8988T (cell line): ENCODE data around the gene PPP2R2B.

ENCODE experiments used
- DNase-seq: peaks from one replicate; pipeline ENCODE4 v3.0.0; 2011

The PPP2R2B gene

DNA sequence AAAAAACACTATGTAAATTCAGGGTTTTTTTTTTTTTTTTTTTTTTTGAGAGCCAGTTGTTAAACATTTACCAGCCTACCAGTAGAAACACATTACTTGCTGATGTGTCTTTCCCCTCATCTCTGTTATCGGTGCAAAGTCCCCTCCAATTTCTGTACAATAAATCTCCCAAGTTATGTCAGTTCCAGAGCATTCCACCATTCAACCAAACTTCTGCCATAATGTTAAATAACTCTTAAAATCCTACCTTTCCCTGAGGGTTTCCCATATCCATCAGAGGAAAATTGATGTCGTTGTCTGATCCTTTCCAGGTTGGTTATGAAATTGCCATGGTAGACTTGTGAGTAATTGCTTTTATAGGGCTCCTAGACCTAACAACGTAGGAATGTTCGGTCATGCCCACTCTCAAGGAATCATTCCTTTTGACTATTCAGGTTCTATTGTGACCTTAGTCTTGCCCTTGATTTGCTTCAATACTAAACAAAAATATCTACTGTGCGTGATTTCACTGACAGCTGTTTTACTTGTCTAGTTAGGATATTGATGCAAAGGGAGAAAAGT lies 5.6 kb upstream of the PPP2R2B start:
- DNase-seq = no peak

DNA sequence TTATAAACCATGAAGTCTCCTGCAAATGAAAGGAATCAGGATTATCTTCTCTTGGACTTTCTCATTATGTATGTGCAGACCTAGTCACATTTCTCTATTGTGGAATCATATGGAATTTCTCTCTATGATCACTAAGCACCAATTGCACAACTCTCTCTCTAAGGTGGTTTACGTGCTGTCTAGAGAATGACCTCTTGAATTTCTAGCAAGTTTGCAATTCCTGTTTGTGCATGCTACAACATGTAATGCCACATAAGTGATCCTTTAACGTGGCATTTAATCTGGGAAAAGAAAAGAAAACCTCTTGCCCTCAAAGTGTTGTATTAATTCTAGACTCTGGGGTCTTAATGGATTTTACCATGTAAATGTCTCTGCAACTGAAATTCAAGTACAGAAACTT lies 5.0 kb upstream of the PPP2R2B start:
- DNase-seq = no peak

DNA sequence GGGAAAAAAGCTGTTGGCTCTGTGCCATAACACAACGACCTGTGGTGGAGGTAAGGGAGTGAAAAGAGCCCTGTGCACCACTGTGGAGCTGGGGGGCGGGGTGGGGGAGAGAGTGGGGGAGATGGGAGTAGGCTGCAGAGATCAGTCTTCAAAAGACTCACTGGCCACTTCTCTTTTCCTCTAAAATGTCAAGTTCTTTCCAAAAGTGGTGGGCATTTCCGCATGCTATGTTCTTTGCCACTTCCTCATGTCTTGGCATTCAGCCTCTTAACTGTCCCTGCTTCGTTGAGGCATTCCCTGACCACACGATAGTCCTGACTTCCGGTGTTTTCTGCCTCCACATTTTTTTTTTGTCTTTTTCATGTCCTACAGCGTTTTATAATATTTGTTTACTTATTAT lies 2.4 kb upstream of the PPP2R2B start:
- DNase-seq = no peak

DNA sequence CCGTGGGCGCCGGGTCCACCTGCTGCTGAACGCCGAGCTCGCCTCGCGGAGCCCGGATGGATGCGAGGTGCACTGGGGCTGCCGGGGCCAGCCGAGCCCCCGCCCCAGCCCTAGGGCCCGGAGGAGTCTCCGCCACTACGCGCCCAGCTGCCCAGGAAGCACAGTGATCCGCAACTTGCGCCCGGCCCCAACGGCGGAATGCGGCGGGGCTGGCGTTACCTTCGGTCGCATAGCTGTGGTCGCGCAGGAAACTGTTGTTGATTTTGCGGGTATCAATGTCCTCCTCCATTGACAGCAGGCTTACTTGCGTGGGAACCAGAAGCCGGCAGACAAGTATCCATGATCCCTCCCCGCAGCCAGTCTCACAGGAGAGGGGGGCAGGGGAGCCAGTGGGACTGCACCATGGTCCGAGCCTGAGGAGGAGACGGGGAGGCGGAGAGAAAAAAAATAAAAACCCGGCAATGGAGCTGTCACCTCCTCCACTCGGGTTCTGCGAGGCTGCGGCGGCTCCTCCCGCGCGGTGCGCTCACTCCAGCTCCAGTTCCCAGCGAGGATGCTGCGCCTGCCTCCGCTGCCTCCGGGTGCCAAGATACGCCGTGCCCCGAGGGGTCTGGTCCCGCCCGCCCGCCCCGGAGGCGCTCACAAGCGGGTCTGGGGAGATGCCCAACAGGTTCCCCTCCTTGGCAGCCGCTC lies 628 bp downstream of the PPP2R2B start:
- peak; percentile 21 for DNase-seq

DNA sequence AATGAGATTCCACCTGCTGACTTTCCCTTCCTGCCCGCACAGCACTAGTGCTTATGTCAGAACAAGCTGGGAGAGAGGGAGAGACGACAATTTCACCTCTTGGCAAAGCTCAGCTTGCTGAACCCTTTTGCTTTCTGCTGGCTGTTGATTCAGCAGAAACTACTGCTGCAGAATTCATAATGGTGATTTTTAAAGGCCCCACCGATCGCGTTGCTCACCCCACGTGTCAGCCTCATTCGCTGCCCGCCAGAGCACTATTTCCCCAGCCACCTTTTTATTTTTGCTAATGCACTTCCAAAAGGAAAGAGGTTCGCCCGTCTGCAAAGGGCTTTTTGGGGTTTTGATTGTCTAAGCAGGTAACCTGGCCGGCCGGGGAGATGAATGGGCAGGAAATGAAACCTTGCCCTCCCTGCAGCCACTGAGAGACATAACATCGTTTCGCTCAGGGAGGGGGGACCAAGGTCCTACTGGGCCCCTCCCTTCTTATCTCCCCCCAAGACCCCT lies 1.3 kb downstream of the PPP2R2B start:
- DNase-seq = no peak

DNA sequence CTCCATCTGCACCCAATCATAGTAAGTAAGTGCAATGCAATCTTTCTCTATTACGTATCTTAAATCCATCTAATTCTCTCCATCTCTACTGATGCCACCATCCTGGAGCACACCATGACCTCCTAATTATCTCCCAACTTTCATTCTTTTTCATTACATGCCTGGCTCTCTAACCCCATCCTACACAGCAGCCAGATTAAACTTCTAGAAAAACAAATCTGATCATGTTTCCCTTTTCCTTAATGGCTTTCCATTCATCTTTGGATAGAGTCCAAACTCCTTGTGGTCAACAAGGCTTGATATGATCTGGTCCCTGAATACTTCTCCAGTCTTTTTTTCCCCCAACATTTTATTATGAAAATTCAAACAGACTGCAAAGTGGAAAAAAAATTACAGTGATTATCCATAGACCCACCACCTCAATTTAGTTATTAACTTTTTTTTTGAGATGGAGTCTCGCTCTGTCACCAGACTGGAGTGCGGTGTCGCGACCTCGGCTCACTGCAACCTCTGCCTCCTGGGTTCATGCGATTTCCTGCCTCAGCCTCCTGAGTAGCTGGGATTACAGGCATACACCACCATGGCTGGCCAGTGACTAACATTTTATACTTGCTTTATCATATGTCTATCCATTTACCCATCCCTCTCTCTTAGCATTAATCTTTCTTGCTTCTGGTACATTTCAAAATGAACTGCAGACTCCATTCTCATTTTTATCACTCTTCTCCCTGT lies 5.2 kb downstream of the PPP2R2B start:
- no peak for DNase-seq

DNA sequence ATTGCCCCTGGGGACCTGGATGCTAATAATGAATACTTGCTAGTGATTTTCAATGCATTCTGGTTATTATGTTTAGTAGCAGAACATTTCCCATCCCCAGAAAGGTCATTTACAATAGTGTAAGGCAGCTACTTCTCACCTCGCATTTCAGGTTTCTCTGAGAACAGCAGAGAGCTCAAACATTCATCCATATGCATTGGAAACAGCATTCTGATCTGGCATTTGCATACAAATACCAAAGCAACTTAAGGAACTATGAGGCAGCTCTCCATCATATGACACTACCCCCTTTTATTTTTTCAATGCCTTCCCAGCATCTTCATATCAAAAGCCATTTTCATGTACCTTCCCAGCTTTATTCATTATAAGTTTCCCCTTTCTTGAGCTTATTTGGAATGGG lies 6.4 kb downstream of the PPP2R2B start:
- DNase-seq = no peak

DNA sequence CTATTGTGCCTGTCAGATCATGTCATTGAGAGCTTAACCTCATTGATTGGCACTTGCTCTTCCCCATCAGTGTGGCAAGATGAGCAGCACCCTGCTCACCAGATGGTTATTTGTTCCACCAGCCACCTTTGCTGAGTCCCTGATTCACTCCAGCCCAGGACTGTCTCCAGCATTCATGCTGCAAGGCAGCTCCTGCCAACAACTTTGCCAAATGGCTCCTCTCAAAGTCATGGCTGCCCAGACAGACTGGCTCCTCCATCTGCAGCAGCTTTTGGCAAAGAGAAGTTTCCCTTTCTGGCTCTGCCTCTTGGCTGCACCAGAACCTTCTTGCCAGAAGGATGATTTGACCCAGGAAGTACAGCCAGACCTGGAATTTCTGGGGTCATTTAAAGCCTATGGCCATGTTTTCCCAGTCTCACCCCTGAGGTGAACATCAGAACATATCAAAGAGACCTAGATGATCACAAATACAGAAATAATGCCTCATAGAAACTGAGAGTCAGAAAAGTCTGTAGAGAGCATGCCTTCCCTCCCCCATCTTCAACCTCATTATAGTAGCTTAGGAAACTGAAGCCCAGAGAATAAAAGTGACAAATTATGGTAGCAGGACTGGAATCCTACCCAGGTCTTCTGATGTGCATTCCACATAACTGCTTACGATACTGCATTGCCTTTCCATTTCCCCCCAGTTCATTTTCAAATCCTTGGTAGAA lies 10.4 kb downstream of the PPP2R2B start:
- no peak for DNase-seq

DNA sequence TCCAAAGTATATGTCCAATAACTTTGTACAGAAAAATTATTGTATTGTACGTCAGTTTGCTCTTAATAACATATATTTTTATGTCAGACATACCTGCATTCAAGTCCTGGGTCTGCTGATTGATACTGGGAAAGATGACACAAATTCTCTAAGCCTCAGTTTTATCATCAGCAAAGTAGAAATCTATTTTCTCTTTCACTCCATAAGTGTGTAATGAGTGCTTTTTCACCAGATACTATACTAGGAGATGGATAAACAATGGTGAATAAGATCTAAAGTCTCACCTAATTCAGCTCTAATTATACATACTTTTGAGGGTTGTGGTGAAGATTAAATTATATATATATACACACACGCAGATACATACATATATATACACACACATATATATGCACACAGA lies 12.3 kb downstream of the PPP2R2B start:
- no peak for DNase-seq

DNA sequence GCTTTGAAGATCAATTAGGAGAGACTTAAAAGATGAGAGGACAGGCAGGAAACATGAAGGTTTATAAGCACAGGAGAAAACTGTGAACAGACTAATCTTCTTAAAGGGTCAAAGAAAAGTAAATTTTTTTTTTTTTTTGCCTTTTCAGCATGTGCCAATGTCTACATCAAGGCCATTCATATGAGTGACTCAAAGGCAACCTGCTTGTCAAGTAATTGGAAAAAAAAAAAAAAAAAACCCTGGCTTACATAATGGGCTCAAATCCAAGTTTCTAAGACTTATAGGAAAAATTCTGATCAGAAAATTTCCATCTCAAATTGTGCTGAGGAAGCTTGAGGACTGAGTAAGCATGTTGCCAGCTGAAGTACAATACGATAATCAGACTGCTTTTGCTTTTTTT lies 15.9 kb downstream of the PPP2R2B start:
- DNase-seq = no peak

DNA sequence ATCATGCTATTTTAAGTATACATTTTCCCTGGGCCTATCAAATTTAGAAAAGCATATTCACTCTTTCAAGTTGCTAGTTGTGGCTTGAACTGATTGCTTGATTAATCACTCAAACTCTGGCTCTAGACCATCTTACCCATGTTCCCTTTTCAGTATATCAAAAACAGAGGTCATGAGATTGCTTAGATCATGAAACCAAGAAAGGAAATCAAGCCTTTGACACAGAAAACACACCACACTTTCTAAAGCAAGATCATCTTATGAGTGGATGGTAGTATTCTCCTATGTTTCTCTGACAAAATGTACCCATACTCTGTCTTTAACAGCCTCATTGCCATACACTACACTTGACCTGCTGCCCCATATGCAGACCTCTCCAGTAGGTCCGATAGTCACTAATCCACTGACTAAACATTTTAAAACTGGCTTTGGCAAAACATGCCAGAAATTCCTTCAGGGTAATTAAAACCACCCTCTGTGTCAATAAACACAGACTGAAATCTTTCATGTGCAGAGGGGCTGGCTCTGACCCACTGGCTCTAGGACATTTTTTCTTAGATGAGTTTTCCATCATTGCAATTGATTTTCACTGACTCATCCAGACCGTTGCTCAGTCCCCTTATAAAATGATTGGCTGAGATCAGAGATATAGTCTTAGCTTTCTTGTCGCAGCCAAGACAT lies 18.2 kb downstream of the PPP2R2B start:
- no peak for DNase-seq

DNA sequence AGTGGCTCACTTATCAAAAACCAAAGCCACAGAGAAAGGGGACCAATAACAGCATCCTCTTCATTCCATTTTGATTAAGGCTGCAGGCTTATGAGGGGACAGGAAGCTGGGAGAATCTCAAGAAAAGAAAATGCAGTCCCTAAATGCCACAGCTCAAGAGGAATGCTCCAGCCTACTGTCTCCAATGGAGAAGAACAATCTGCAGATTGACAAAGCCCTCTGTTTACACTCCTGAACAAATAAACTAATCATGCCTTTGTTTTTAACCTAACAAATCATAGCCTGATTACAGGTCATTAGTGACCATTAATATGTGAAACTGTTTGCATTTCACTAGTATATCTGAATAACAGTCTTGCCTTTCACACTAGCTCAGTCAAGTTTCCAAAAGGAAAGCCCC lies 26.5 kb downstream of the PPP2R2B start:
- DNase-seq = no peak

DNA sequence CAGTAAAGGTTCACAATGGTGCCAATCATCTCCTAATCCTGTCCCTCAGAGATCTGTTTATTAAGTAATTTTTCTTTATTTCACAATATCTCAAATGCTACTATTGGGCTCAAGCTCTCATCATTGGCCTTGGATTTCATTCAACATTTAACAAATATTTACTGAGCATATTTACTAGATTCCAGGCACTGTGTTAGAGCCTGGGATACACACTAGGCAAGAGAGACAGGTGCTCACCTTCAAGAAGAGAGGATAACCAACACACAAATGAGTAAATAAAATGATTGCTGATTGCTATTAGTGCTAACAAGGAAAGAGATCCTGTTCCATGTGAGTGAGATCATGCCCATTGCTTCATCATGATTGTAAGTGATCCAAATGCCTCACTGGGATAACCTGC lies 27.4 kb downstream of the PPP2R2B start:
- DNase-seq = no peak

DNA sequence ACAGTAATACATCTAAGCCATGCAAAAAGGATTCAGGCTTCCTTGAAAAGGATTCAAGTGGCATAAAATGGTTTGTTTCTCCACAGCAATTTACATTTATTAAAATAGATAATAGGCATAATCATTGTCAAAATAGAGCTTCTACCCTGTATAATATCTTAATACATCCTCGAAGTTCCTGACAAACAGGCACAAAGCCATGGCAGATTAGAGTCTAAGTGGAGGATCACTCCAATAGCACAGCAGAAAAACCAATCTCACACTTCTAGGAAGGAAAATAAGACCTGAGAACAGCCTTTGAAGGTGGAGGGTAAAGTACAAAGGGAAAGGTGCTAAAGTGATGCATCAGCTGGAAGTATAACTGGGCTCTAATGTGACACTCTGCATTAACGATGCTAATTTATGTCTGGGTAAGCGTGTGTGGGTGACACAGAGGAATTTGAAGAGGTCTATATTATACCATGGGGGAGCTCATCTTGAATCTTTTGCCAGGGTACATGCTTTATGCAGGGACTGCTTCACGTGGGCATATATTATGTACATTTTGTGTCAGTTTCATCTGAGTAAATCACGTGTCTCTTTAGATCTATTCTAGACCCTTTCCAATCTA lies 28.8 kb downstream of the PPP2R2B start:
- DNase-seq = no peak

DNA sequence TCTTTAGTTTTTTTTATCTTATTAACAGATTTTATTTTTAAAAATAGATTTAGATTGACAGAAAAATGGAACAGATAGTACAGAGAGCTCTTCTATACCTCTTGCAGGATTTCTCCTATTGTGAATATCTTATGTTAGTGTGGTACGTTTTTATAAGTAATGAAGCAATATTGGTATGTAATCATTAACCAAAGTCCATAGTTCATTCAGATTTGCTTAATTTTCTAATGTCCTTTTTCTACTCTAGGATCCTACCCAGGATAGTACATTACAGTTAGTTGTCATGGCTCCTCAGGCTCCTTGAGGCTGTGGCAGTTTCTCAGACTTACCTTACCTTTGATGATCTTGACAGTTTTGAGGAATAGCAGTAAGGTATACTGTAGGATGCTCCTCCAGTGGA lies 30.4 kb downstream of the PPP2R2B start:
- no peak for DNase-seq

DNA sequence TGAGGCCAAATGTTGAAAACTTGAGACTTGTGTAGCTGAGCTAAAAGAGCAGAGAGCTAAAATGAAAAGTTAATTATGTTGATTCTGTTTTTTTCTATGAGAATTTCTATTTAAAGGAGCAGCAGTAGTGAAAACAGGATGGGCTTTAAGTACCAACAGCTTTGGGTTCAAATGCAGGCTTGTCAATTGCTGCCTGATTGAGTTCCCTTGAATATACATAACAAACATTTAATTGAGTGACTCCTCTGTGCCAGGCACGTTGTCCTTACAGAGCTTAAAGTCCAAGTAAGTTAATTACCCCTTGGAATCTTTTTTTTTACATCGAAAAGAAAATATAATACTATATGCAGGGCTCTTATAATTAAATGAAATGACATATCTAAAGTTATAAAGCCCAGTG lies 38.5 kb downstream of the PPP2R2B start:
- DNase-seq = no peak

DNA sequence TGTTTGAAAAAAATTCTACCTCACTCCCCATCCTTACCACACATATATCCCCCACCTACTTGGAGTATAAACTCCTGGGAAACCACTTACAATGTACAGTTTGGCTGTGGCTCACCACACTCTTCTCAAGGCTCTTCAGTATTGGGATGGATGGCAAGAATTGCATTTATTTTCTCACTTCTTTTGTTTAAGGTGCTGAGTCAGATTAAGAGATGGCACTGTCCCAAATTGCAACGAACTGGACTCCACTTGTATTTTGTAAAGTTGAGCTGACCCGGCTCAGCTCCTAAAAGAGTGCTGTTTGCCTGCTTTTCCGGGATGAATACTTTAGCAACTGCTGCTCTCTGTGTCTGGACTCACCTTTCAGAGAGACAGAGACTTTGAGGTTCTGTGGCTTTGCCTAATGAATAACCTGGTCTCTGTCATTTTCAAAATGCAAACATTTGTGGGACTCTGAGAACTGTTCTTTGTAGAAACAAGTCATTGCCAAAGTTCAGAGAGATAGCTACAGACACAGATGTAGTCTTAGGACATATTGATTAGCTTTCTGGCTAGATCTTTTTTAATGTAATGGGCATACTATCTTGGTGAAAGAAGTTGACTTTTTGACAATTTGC lies 42.2 kb downstream of the PPP2R2B start:
- DNase-seq = no peak

DNA sequence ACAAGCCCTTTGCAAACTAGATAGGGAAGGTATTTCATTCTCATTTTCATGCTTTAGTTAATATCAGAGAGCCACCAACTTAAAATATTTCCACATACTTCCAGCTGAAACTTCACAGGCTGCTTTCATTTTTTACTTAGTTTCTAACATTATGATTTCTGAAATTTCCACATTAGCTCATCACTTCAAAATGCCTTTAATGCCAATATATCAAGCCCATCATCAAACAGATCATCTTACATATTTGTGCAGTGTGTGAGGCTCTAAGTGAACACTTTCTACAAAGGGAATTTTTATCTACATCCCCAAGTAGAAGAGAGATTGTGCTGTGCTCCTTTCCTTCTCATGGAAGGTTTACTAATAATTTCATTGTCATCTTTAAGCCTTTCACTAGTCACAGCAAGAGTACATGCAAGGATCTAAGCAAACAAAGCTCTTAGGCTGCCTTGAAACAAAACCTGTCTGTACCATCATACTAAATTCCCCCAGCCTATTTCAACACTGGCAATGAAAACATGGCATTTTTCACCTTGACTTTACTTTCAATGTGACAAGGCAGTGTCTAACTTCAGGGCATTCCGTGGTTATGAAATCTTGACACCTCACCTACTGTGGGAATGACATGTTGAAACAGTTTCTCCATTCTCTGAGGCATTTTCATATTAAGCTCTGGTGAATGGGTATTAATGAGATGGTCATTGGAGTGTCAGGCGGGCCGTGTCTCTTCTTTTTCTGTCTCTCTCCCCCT lies 45.4 kb downstream of the PPP2R2B start:
- DNase-seq = no peak

DNA sequence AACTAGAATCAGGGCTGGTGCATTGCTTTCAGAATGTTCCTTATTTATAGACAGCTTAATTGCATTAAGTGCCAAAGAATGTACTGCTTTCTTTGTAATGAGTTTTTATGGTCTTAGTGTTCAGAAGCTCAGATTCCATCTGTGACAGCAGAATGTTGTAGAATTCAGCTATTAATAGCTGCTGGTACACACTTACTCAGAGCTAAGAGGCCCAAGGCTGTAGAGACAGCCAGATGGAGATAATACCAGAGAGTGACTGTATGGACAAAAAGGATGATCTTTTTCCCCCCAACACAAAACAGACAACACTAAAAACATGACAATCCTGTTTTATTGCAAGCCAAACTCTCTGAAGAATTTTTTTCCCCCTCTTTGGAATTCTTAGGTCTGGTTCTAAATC lies 50.2 kb downstream of the PPP2R2B start:
- no peak for DNase-seq

DNA sequence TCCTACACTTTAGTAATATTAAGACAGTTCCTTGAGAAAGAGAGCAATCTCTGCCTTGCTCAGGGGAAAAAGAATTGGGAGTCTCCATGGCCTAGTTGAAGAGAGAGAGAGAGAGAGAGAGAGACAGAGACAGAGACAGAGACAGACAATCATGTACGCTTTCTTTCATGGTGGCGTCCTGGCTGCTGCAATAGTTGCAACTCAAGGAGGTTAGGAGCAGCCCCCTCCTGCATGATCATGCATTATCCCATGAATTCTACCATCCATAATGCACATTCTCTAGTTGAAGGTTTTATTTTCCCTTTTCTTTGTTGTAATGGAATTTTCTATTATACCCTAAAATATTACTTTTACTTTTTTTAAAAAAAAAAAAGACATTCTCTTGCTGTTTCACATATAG lies 50.7 kb downstream of the PPP2R2B start:
- DNase-seq = no peak

DNA sequence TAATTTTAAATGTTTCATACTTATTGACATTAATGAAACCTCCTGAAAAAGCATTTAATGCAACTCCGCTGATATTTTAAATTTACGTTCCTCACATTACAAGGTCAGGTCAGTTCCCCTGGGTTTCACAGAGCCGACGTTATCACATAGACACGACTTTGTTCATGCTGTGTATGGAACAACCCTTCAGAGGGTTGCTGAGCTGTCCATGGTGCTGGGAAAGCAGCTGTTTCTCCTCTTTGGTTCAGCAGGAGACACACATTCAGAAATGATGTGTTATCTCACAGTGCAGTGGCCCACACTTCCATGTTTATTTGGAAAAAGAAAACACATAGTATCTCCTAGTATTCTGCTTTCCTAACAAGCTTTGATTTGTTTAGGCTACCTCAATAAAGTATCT lies 53.5 kb downstream of the PPP2R2B start:
- DNase-seq = no peak
